HG02981 (cell line): Measurements from ENCODE around the gene CTNNA3.

Experiments
- ATAC-seq: cut with Tn5 transposase; IDR thresholded peaks from one replicate; pipeline ENCODE4 v1.9.1; 2021; ENCODE audit warnings: mild to moderate bottlenecking, moderate library complexity; ENCODE audit not compliant: unreplicated experiment

CTNNA3 gene

GRCh38 chr10:67385089-67385488, 310.9 kb downstream of the CTNNA3 start:
- ATAC-seq: no peak

GRCh38 chr10:67331121-67331910, 364.7 kb downstream of the CTNNA3 start:
- ATAC-seq: no peak

GRCh38 chr10:67327626-67328535, 368.1 kb downstream of the CTNNA3 start:
- no peak for ATAC-seq

GRCh38 chr10:67319976-67320375, 376.0 kb downstream of the CTNNA3 start:
- no peak for ATAC-seq

GRCh38 chr10:67308912-67309311, 387.1 kb downstream of the CTNNA3 start:
- no peak for ATAC-seq

- ATAC-seq: no peak
Measured at GRCh38 chr10:67306588-67307205, 389.3 kb downstream of the CTNNA3 start.

GRCh38 chr10:67302701-67303100, 393.3 kb downstream of the CTNNA3 start:
- no peak for ATAC-seq

GRCh38 chr10:67299761-67300160, 396.2 kb downstream of the CTNNA3 start:
- ATAC-seq: no peak

- ATAC-seq: no peak
Measured at GRCh38 chr10:67297637-67298181, 398.3 kb downstream of the CTNNA3 start.

- no peak for ATAC-seq
Measured at GRCh38 chr10:67296926-67297325, 399.1 kb downstream of the CTNNA3 start.

- no peak for ATAC-seq
Measured at GRCh38 chr10:67288688-67289410, 407.1 kb downstream of the CTNNA3 start.

- no peak for ATAC-seq
Measured at GRCh38 chr10:67284589-67284988, 411.4 kb downstream of the CTNNA3 start.

- ATAC-seq: no peak
Measured at GRCh38 chr10:67282871-67283270, 413.1 kb downstream of the CTNNA3 start.

- ATAC-seq: no peak
Measured at GRCh38 chr10:67280405-67280804, 415.6 kb downstream of the CTNNA3 start.

GRCh38 chr10:67277402-67277801, 418.6 kb downstream of the CTNNA3 start:
- ATAC-seq: no peak

- ATAC-seq: no peak
Measured at GRCh38 chr10:67269828-67270227, 426.2 kb downstream of the CTNNA3 start.

- no peak for ATAC-seq
Measured at GRCh38 chr10:67268146-67268545, 427.8 kb downstream of the CTNNA3 start.

- ATAC-seq: no peak
Measured at GRCh38 chr10:67262675-67263074, 433.3 kb downstream of the CTNNA3 start.

GRCh38 chr10:67261300-67261797, 434.6 kb downstream of the CTNNA3 start:
- no peak for ATAC-seq

GRCh38 chr10:67259319-67259929, 436.6 kb downstream of the CTNNA3 start:
- ATAC-seq: no peak
